GM03348 (cell line): ENCODE measurements around the gene HSP90AB1.
A peak's percentile ranks its signal among the peaks of the same experiment; 100 is the strongest.

ENCODE experiments used
- DNase-seq: peaks from one replicate; pipeline ENCODE4 v3.0.0; 2012; ENCODE audit warnings: low spot score

Gene HSP90AB1

DNA sequence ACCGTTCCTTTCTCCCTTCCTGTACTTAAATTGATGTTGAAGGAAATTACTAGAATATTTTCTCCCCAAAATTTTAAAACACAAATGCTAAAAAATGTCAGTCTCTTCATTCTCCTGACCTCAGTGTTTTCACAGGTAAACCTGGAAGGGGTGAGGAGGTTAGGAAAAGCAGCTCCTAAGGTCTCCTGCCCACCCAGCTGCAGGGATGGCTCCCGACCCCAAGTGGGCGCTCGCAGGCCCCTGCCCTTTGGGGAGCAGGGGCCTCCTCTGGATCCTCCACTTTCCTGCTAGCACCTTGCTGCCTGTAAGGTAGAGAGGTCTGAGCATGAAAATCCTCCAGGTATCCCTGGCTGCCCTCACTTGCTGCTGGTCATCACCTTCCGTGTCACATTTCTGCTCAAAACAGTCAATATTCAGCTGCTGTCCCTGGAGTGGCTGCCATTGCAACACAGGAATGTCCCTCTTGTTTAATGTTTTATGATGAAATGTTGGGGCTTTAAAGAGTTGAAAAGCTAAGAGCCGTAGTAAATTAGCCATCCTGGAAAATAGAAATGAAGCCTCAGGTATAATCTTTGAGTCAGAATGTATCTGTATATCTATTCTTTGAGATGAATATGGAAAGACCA lies 10.9 kb upstream of the HSP90AB1 start:
- no peak for DNase-seq

DNA sequence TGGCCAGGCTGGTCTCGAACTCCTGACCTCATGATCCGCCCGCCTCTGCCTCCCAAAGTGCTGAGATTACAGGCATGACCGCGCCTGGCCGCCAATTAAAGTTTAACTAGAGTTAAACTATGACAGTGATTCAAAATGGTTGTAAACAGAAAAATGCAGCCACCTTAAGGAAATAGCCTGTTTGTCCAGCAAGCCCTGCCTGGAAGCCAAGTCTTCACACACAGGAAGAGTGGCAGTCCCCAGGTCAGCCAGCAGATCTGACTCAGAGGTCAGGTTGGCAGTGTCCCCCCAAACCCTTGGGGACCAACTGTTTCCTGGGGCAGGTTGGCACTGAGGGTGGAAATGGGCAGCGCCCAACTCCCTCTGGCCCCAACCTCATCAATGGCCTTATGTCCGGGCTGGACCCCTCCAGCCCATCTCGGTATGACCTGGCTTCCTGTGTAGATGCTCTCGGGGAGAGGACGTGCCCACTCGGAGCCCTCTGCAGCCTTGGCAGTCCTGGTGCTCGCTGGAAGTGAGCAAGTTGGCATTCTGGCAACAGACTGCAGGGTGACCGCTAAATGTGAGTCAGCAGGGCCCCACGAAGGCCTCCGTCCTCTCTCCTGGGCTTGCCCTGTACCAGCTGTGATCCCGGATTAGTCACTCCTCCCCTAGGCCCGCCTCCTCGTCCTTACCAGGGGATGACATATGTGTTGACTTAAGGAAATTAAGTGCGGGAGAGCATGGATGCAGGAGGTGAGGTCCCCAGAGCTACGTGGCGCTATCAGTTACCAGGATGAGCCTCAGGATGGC lies 9.7 kb upstream of the HSP90AB1 start:
- DNase-seq: peak; percentile 93

DNA sequence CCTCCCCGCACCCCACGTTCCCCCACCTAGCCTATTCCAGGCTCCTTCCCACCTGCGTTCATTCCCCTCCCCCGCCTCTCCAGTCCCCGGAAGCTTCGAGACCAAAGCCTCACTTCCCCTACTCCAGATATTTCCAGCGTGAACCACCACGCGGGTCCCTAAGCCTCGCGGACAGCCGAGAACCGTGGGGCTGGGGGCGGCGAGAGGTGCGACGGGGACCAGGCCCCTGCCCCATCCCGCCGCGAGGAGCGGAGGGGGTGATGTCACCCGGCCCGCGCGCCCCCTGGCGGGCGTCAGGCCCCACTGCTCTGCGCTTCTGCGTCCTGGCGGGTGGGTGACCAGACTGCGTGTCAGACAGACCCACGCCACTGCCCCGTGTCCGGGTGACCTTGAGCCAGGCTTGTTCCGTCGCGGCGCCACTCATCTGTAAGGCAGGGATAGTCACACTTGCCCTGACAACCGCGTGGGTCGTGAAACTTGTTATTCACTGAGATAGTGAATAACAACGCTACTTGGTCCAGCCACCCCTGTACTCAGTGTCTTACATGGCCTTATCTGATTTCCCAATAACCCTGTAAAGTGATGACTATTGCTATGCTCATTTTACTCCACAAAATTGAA lies 9.0 kb upstream of the HSP90AB1 start:
- peak; percentile 91 for DNase-seq

DNA sequence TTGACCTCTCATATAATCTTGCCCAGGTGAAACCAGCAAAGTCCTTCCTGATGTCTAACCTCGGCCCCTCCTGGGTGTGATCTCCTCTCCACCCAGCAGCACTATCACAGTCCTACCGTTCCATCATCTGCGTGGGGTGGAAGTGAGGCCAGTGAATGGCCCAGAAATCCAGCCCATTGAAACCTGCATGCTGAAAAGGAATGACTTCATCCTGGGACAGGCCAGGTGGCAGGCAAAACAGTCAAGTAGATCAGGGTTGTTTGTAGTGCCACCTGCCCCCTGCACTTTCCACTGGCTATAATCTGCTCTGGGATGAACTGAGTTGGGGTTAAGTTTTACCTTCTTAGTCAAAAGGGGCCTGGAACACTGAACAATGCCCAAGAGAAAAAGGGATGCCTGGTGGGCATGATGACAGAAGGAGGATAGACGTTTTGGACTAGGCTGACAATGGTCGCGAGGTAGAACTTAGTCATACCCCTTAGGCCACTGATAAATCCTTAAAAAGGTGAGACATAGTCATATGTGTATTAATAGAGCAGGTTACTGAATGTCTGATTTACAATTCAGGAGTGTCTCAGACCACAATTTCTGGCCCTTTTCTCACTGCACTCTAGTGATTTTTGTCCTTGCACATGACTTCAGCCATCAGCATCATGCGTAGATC lies 8.1 kb upstream of the HSP90AB1 start:
- DNase-seq: no peak

DNA sequence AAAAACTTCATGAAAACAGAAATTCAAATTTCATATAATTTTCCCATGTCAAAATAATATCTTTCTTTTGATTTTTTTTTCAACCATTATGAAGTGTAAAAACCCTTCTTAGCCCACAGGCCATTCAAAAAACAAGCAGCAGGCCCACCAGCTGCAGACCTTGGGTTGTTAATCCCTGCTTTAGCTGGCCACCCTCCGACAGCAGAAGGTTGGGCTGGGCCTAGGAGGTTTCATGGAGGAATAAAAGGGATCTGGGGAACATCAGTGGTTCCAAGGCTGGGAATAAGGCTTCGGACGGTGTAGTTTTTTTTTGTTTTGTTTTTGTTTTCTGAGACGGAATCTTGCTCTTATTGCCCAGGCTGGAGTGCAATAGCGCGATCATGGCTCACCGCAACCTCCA lies 3.6 kb upstream of the HSP90AB1 start:
- DNase-seq: no peak

DNA sequence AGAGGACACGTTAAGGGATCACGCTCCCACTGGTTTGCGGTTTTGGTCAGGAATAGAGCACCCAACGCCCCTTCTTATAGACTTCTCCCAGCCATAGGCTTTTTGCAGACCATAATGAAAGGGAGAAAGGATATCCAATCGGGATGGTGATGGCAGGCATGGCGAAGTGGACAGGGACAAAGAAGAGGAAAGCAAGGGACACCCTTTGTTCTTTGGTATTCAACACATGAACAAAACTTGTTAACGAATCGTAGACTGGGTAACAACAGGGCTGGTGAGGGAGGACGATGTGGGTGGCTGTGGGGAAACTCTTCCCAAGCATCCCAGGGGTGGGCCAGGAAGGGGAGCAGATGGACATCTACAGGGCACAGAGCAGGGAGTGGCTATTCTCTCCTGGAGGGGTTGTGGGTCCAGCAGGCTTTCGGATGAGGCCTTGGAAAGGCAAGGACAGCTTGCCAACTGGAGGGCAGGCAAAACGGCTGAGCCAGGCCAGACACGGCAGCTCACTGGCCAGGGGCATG lies 1.4 kb upstream of the HSP90AB1 start:
- DNase-seq: no peak

DNA sequence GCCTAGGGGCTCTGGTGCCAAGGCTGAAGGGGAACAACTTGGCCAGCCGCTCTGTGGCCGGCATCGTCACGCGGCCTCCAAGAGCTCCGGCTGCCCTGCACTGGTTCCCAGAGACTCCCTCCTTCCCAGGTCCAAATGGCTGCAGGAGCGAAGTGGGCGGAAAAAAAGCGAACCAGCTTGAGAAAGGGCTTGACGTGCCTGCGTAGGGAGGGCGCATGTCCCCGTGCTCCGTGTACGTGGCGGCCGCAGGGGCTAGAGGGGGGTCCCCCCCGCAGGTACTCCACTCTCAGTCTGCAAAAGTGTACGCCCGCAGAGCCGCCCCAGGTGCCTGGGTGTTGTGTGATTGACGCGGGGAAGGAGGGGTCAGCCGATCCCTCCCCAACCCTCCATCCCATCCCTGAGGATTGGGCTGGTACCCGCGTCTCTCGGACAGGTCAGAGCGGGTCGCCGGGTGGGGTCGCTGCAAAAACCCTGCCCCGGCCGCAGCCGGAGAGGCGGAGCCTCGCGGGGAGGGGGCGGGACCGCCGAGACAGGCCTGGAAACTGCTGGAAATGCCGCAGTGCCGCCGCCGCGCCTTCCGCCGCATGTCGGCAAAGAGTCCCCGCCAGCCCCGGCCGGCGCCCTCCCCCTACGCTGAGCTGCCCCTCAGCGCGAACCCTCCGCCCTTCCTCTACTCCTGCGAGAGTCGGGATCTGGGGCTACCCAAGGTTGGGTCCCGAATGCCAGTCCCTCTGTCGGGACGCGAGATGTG lies 814 bp upstream of the HSP90AB1 start:
- peak; percentile 93 for DNase-seq

DNA sequence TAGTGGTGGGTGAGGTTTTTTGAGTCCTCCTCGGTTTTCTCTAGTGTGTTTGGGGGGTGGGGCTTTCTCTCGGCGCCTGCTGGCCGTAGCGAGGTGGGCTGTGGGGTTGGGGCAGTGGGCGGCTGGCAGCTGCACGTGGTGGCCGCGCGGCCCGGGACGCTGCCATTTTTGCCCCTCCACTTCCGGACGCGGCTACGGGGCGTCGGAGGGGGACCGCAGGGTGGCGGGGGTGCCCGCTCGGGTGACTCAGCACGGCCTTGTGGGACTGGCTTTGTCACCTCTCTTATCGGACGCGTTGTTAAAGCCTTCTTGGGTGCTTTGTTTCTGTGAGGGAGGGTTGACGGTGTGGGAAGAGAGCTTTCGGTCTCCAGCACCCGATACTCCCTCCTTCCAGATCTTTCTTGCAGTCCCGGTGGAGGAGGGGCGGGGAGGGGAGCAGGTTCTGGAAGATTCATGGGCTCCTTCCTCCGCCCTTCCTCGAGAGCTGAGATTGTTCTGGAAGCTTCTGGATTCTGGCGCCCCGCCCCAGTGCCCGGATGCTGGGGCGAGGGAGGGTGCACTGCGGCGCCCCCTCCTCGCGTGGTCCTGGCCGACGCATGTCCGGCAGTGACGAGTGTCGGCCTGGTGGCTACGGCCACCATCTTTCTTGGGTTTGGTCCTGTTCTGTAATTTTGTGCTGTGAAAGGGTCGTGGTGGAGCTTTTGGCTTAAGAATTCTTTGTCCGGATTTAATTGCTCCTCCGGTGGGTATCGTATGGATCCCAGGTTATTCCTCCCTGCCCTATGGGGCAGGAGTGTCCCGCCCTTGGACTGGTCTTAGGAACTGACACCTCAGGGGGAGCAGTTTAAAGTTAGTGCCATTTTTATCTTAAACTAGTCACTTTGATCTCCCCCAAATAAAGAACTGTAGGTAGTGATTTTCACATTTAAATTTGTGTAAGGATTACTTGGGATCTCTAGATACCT lies 719 bp downstream of the HSP90AB1 start:
- DNase-seq: peak; percentile 69

DNA sequence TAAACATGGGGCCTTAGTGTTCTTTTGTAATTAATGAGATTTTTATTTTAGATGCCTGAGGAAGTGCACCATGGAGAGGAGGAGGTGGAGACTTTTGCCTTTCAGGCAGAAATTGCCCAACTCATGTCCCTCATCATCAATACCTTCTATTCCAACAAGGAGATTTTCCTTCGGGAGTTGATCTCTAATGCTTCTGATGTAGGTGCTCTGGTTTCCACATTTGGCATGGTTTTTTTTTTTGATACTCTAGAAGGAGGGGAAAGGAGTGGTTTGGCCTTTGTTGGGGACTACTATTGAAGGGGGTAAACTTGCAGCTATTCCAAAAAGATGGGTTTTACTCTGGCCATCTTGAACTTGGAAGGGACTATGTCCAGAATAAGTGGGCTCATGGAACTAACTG lies 1.7 kb downstream of the HSP90AB1 start:
- DNase-seq: no peak

DNA sequence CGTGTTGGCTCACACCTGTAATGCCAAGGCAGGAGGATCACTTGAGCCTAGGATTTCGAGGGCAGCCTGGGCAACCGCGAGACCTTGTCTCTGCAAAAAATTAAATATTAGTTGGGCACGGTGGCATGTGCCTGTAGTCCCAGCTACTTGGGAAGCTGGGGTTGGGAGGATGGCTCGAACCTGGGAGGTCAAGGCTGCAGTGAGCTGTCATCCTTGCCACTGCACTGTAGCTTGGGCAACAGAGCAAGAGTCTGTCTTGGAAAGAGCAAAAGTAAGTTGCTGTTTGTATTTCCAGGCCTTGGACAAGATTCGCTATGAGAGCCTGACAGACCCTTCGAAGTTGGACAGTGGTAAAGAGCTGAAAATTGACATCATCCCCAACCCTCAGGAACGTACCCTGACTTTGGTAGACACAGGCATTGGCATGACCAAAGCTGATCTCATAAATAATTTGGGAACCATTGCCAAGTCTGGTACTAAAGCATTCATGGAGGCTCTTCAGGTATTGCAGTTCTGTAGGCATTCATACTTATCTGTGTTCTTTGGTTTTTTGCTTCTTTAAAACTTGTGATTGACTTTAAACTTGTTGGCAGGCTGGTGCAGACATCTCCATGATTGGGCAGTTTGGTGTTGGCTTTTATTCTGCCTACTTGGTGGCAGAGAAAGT lies 2.3 kb downstream of the HSP90AB1 start:
- DNase-seq: no peak

DNA sequence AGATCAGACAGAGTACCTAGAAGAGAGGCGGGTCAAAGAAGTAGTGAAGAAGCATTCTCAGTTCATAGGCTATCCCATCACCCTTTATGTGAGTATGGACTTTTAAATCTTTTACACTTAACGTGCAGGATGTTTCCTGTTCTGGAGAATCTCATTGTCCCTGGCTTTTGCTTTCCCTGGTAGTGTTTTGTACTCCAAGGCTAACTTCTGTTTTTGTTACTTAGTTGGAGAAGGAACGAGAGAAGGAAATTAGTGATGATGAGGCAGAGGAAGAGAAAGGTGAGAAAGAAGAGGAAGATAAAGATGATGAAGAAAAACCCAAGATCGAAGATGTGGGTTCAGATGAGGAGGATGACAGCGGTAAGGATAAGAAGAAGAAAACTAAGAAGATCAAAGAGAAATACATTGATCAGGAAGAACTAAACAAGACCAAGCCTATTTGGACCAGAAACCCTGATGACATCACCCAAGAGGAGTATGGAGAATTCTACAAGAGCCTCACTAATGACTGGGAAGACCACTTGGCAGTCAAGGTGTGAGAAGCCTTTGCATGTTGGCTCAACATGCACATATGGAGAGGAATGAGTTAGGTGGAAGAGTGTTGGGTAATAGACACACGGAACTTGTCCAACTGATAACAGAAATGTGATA lies 3.3 kb downstream of the HSP90AB1 start:
- no peak for DNase-seq

DNA sequence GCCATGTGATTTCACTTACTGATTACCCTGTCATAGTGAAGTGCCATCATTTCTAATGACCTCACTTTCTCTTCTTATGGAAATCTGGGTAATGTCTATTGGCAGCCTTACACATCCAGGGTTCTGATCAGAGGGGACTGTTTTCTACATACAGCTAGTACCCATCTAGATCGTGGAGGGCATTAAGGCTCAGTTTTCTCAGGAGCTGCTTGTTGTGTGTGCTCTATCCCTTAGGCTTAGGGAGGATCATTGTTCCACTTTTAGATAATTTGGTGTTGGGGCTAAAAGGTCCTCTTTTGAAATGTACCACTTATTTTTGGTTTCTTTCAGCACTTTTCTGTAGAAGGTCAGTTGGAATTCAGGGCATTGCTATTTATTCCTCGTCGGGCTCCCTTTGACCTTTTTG lies 3.8 kb downstream of the HSP90AB1 start:
- no peak for DNase-seq

DNA sequence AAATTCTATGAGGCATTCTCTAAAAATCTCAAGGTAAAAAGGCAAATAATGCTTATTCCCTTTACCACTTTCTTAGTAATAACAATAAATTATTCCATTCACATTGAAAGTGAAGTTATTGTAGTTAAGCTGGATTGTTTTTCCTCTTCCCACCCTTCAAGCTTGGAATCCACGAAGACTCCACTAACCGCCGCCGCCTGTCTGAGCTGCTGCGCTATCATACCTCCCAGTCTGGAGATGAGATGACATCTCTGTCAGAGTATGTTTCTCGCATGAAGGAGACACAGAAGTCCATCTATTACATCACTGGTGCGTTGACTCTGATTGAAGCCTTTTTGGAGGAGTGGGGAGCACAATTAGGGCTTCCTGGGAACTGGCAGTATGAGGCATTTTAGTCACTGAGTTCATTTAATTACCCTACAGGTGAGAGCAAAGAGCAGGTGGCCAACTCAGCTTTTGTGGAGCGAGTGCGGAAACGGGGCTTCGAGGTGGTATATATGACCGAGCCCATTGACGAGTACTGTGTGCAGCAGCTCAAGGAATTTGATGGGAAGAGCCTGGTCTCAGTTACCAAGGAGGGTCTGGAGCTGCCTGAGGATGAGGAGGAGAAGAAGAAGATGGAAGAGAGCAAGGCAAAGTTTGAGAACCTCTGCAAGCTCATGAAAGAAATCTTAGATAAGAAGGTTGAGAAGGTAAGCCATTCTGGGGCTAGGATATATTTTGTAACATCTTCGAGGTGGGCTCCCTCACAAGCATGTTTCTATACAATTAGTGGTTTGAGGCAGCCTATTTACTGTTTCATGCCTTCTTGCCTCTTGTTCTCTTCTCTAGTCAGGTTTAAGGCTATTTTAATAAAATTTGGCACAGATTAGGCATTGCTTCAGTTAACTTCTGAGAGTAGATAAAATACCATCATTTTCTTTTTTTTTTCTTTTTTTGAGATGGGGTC lies 4.9 kb downstream of the HSP90AB1 start:
- no peak for DNase-seq

DNA sequence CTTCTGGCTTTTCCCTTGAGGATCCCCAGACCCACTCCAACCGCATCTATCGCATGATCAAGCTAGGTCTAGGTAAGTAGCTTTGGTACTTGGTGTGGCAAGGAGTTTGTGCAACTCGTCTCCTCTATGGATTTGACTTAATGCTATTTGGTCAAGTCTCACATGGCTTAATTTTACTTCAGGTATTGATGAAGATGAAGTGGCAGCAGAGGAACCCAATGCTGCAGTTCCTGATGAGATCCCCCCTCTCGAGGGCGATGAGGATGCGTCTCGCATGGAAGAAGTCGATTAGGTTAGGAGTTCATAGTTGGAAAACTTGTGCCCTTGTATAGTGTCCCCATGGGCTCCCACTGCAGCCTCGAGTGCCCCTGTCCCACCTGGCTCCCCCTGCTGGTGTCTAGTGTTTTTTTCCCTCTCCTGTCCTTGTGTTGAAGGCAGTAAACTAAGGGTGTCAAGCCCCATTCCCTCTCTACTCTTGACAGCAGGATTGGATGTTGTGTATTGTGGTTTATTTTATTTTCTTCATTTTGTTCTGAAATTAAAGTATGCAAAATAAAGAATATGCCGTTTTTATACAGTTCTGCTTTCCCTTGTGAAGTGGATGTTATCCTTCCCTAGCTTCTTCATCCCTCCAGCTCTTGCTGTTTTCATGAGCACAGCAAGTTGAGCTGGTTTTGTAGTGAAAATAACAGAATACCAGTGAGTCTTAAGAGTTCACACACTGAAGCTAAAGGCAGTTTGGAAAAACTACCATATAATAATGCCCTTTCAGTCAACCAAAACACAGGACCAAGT lies 6.6 kb downstream of the HSP90AB1 start:
- no peak for DNase-seq

DNA sequence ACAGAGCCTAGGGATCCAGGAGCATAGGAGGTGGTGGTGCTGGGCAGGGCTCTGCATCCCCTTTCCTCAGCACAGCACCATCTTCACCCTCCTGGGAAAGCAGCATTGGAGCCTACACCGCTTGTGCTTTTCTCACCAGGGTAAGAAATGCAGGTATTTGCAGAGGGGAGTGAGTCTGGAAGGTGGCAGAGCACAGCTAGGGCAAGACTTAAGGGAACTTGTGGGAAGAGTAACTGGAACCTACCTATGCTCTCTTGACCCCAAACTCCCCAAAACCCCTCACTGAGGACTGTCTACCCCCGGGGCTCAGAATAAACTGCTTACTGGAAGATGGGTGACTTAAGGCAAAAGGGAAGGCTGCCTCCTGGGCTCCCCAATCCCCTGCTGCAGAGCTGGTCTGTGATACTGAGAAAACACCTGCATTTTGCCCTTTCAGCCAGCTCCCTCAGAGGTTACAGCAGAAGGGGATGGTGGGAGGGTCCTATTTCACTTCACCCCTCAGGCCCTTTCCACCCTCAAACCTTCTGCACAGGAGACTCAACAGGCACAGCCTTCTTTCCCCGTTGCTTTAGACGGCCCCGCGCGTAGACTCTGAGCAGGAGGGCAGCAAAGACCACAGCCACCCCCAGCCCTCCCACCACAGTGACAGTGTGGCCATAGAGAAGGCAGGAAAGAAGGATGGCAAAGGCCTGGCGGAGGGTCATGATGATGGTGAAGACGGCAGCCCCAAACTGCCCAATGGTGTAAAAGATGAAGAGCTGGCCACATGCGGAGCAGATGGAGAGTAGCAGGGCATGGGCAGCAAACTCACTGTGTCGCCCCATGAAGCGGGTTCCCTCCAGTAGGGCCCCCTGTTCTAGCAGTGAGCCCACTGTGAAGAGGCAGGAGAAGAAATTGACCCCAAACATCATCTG lies 7.5 kb downstream of the HSP90AB1 start:
- DNase-seq: no peak

DNA sequence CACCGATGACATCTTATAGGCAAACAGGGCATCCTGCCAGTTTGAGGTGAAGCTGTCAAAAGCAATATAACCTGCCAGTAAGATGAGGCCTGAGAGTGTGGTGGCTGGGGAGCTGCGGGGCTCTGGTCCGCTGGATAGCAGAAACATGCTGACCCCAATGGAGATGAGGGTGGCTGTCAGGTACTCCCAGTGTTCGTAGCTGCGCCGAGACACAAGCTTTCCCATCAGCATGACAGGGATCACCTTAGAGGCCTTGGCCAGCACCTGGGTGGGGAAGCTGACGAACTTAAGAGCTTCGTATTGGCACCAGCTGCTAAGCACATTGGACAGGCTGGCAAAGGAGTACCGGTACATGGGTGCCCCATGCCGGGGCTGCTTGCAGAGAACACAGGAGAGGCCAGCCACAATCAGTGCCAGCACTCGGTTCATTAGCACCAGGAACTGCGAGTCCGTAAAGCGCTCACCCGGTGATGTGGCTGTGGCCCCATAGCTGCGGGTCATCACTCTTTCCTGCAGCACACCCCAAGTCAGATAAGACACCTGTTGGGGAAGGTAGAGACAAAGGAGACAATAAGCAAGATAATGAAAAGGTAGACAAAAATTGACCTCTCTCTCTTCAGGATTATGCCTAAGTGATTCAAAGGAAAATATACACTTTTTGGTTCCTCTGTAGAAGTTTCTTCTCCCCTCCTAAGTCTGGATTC lies 8.4 kb downstream of the HSP90AB1 start:
- no peak for DNase-seq
